Middle frontal gyrus (tissue), 1 donor: ENCODE results near the gene B3GAT1.

Experiments
- DNase-seq: peaks from one replicate; pipeline ENCODE4 v3.0.0-alpha.2; 2015; ENCODE audit warnings: low spot score; ENCODE audit errors: extremely low spot score

Gene B3GAT1

DNA sequence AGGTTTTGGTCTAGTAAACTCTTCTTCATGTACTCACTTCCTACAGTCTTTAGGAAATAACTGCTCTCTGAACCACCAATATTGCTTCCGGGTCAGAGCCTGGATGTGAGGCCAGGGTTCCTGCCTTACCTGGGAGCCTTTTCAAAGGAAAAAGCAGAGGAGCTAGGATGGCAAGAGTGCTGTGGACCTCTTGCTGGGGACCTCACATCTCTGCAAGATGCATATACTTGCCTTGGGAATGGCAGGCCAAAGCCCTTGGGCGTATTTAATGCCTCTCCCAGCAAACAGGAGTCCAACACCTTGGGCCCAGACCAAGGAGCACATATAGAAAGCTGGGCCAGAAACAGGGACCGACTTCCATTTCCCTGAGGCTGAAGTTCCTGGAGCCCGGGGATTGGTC, 75.0 kb downstream of the B3GAT1 start:
- DNase-seq, result no peak

GRCh38 chr11:134334796-134335571, 77.1 kb downstream of the B3GAT1 start:
- DNase-seq, result no peak

DNA sequence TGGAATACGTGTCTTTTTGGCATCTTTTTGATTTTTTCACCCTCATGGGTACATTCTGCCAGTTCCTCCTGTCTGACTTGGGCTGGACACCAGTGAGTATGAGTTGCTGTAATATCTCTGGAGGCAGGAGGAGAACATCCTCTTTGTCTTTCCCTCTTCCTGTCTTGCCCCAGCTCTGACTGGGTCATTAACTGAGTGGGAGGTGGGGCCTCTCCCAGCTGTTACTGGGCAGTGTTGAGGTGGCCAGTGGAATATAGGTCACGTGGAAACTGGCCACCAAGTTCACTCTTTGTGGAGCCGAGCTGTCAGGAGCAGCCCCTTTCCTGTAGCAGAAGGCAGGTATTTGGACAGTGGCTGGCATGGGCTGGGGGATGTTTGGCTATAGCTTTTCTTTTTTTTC, 78.1 kb downstream of the B3GAT1 start:
- no peak for DNase-seq

GRCh38 chr11:134333312-134333711, 78.7 kb downstream of the B3GAT1 start:
- DNase-seq, result no peak

GRCh38 chr11:134332782-134333181, 79.3 kb downstream of the B3GAT1 start:
- DNase-seq, result no peak

- DNase-seq, result no peak
Observed at GRCh38 chr11:134332189-134332631, 79.8 kb downstream of the B3GAT1 start.

DNA sequence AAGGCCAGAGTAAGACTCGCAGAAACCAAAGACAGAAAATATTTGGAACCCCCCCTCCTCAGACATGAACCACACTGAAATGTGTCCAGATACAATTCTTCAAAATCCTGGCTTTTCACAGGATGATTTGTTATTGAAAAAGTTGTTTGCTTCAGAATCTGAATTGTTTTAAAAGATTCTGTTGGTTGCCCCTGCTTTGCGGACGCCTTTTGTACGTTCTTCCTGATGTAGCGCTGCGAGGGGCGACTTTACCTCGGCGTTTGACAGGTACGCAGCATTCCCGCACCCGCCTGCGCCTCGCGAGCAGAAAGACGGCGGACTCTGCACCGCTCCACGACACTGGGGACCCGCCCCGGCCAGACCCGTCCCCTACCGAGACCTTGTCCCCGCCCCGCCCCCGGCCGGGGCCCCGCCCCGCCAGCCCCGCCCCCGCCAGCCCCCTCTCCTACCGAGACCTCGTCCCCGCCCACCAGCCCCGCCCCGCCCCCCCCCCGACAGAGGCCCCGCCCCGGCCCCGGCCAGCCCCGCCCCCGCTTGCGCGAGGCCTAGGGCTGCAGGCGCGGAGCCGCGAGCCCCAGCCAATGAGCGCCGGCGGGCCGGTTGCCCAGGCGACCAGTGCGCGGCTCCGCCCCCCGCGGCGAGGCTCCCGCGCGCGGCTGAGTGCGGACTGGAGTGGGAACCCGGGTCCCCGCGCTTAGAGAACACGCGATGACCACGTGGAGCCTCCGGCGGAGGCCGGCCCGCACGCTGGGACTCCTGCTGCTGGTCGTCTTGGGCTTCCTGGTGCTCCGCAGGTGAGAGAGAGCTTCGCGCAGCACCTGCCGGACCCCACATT, 80.5 kb downstream of the B3GAT1 start, which contains the start of gene GLB1L2:
Gene GLB1L2 (plus strand): TSS at position 635 of the 835 bp plus-strand sequence. CDS start 74 bp downstream, at position 709.
- peak; percentile 35 for DNase-seq

DNA sequence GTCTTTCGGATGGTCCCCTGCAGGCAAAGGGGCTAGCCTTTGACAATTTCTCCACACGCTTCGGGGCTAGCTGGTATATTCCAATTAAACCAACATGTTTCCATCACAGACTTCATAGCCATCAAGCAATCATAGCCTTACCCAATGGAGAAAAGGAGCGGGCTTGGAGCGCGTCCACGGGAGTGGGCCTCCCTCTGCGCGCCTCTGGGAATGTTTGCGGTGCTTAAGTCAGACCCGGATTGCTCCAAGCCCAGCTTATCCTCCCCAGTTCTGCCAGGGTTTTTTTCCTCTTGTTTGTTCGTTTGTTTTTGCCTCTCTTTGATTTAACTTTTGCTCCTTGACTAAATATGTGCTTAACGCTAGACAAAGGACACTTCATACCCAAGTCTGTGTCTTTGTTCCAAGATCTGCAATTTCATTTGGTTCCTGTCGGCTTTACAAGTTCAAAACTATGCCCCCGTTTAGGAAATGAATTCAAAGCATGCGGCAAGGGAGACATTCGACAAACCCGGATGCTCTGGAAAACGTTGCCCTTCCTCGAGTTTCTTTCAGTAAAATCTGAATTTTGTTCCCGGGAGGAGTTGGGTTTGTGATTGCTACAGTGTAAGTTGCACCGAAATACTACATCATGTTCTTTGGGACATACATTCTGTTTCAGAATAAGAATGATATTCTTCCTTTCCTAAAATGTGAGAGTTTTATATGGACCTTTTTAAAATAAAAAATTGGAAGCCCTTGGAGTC, 81.3 kb downstream of the B3GAT1 start:
- DNase-seq, result no peak
